PC-3 (cell line): ENCODE data around the gene GPC3.

ENCODE experiments used
- CTCF ChIP-seq: fragments of 300-600 bp; sonication (generic); conservative IDR thresholded peaks from 2 replicates; pipeline ENCODE4 v1.5.1; 2017; ENCODE audit warnings: antibody characterized with exemption, low read depth, mild to moderate bottlenecking, low read length
- EZH2 ChIP-seq: fragments of 300-600 bp; sonication (generic); IDR thresholded peaks from one replicate; pipeline ENCODE4 v1.6.1; 2017; ENCODE audit warnings: antibody characterized with exemption, mild to moderate bottlenecking, low read length; ENCODE audit not compliant: unreplicated experiment
- EZH2phosphoT487 ChIP-seq: fragments of 300-600 bp; sonication (generic); IDR thresholded peaks from 2 replicates; pipeline ENCODE4 v1.6.1; 2018; ENCODE audit warnings: mild to moderate bottlenecking, antibody characterized with exemption, low read length, borderline replicate concordance

GRCh38 chrX:133849676-133850075, 135.7 kb downstream of the GPC3 start:
- TF ChIP-seq CTCF, result no peak
- TF ChIP-seq EZH2, result no peak
- TF ChIP-seq EZH2phosphoT487, result no peak
